Left cardiac atrium (tissue), 4 donors: ENCODE measurements around the gene AUTS2. TPM values are rescaled to one million over a fixed set of nuclear protein-coding genes. Genes with fewer than 3 reads are reported as not detected.

Experiments used
- ATAC-seq, 2 donors: fragments of 200-7000 bp; cut with Tn5 transposase; one replicate each; pipeline ENCODE4 v1.9.1; 2020; ENCODE audit warnings: mild to moderate bottlenecking in 2 of 2, moderate library complexity in 2 of 2
- DNase-seq: peaks from one replicate; pipeline ENCODE4 v3.0.0-alpha.2; 2020
- intact Hi-C, 2 donors: fragments of 100-400 bp; cut with DNase I; formaldehyde crosslinking; loops; one replicate each; pipeline versions ENCODE4 v1.14.1 to v1.15.1; 2022 to 2023
- total RNA-seq, 2 donors: library from RNA; stranded (reverse); fragmentation: NEBNext Ultra II Directional; extraction: Animal tissue kit (Norgen Biotek cat#: 25700); gene quantifications; one replicate each; pipeline ENCODE4 v1.2.1, GENCODE V29; 2021
- donor health status: DM: no; HTN: yes; CAD: no.
- donor health status: DM: no; HTN: yes; CAD: no; lungs with severe emphysema.
- donor health status: DM: yes; HTN: yes; CAD: no.
- donor health status: Dilated cardiomyopathy.

AUTS2 gene
- total RNA-seq, 2 donors from 2014 or later: 10.5 to 15.2 TPM

- no peak for ATAC-seq
- no peak for DNase-seq
- intact Hi-C loops: loop anchor here (5.0 kb wide), 2 partner anchors 504 to 654 kb away; no protein-coding TSS in a partner anchor
Observed at GRCh38 chr7:70696201-70696754, 1098.0 kb downstream of the AUTS2 start.

- intact Hi-C loops: loop anchor here (5.0 kb wide), 2 partner anchors 506 to 656 kb away; no protein-coding TSS in a partner anchor
- DNase-seq: no peak
- ATAC-seq: no peak
Observed at GRCh38 chr7:70698219-70698832, 1100.1 kb downstream of the AUTS2 start.

GRCh38 chr7:70699271-70699670 is 1101.0 kb downstream of the AUTS2 start:
- intact Hi-C loops: loop anchor here (5.0 kb wide), 2 partner anchors 507 to 657 kb away; no protein-coding TSS in a partner anchor
- ATAC-seq (no peak), DNase-seq (no peak)

- DNase-seq: no peak
- no peak for ATAC-seq
- intact Hi-C loops: no loop called here
Observed at GRCh38 chr7:70700055-70700940, 1102.0 kb downstream of the AUTS2 start.

GRCh38 chr7:70700941-70701425 is 1102.7 kb downstream of the AUTS2 start:
- ATAC-seq (no peak), DNase-seq (no peak)
- intact Hi-C loops: no loop called here

- ATAC-seq (no peak), DNase-seq (no peak)
- intact Hi-C loops: no loop called here
Observed at GRCh38 chr7:70701477-70701876, 1103.2 kb downstream of the AUTS2 start.

GRCh38 chr7:70701991-70702390 is 1103.7 kb downstream of the AUTS2 start:
- ATAC-seq (peak in 1 of 2 donors; percentile 8), DNase-seq (no peak)
- intact Hi-C loops: no loop called here

GRCh38 chr7:70703785-70704184 is 1105.5 kb downstream of the AUTS2 start:
- DNase-seq (no peak), ATAC-seq (no peak)
- intact Hi-C loops: no loop called here

GRCh38 chr7:70704831-70705346 is 1106.6 kb downstream of the AUTS2 start:
- intact Hi-C loops: no loop called here
- DNase-seq (no peak), ATAC-seq (no peak)

- intact Hi-C loops: no loop called here
- no peak for ATAC-seq
- no peak for DNase-seq
Observed at GRCh38 chr7:70706204-70706603, 1107.9 kb downstream of the AUTS2 start.

- intact Hi-C loops: no loop called here
- DNase-seq: no peak
- no peak for ATAC-seq
Observed at GRCh38 chr7:70706698-70707097, 1108.4 kb downstream of the AUTS2 start.

GRCh38 chr7:70707823-70708243 is 1109.6 kb downstream of the AUTS2 start:
- intact Hi-C loops: no loop called here
- DNase-seq (no peak), ATAC-seq (no peak)

- DNase-seq (no peak), ATAC-seq (peak in 1 of 2 donors; percentile 77)
- intact Hi-C loops: no loop called here
Observed at GRCh38 chr7:70710011-70710480, 1111.8 kb downstream of the AUTS2 start.

GRCh38 chr7:70710651-70711050 is 1112.4 kb downstream of the AUTS2 start:
- intact Hi-C loops: no loop called here
- DNase-seq (no peak), ATAC-seq (no peak)

- intact Hi-C loops: no loop called here
- ATAC-seq (peak; percentile 52 to 79), DNase-seq (no peak)
Observed at GRCh38 chr7:70711452-70711851, 1113.2 kb downstream of the AUTS2 start.

GRCh38 chr7:70712942-70713341 is 1114.7 kb downstream of the AUTS2 start:
- intact Hi-C loops: no loop called here
- ATAC-seq: peak; percentile 28 to 29
- DNase-seq: no peak

- no peak for DNase-seq
- intact Hi-C loops: no loop called here
- ATAC-seq: peak in 1 of 2 donors; percentile 28
Observed at GRCh38 chr7:70714506-70715038, 1116.3 kb downstream of the AUTS2 start.

- intact Hi-C loops: no loop called here
- no peak for DNase-seq
- no peak for ATAC-seq
Observed at GRCh38 chr7:70717553-70718329, 1119.5 kb downstream of the AUTS2 start.

- no peak for DNase-seq
- no peak for ATAC-seq
Observed at GRCh38 chr7:70719125-70719524, 1120.8 kb downstream of the AUTS2 start.

More at GRCh38 chr7:70719125-70719524, 1120.8 kb downstream of the AUTS2 start:
- intact Hi-C loops: no loop called here
